Measurements from ENCODE around the gene PTTG1IP. TPM values are rescaled to one million over a fixed set of nuclear protein-coding genes. Genes with fewer than 3 reads are reported as not detected.

The PTTG1IP gene
- total and polyA plus RNA-seq, 2 donors (not counting 1 experiment from before 2014, with no cell fraction given) = 30.7 to 58.6 TPM

DNA sequence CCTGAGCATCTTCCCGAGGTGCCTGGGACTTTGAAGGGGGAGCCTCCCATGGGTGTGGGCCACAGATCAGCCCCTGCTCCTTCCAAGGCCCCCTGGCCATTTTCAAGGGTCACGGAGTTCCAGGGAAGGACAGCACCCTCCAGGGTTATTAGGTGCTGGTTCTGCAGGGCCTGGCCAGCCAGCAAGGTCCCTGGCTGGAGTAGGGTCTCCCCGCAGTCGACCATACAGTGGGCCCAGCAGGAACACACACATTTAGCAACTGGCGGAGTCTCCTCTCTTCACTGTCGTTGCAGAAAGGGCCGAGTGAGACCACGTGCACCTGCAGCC, 37.9 kb downstream of the PTTG1IP start:
- ChIA-PET POLR2A (no interaction called here), CTCF (no interaction called here)
- ATAC-seq (ENCODE audit: low read depth) = no peak
- no peak overlapping the region for H3K9ac ChIP-seq (ENCODE audit: low read length)
- no peak for TF ChIP-seq EZH2 (IDR thresholded peaks at IDR 0.05; ENCODE audit: borderline replicate concordance, insufficient read depth, low read depth, low read length, poor library complexity, severe bottlenecking)
- TF ChIP-seq, protein P1, sequence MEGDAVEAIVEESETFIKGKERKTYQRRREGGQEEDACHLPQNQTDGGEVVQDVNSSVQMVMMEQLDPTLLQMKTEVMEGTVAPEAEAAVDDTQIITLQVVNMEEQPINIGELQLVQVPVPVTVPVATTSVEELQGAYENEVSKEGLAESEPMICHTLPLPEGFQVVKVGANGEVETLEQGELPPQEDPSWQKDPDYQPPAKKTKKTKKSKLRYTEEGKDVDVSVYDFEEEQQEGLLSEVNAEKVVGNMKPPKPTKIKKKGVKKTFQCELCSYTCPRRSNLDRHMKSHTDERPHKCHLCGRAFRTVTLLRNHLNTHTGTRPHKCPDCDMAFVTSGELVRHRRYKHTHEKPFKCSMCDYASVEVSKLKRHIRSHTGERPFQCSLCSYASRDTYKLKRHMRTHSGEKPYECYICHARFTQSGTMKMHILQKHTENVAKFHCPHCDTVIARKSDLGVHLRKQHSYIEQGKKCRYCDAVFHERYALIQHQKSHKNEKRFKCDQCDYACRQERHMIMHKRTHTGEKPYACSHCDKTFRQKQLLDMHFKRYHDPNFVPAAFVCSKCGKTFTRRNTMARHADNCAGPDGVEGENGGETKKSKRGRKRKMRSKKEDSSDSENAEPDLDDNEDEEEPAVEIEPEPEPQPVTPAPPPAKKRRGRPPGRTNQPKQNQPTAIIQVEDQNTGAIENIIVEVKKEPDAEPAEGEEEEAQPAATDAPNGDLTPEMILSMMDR (IDR thresholded peaks at IDR 0.05) = no peak
- no peaks in the 10 kb centered on the region for H3K36me3 ChIP-seq (replicated peaks in 1 of 2; ENCODE audit: control extremely low read depth in 1 of 2, control insufficient read depth in 1 of 2, extremely low read depth in 1 of 2, insufficient read depth in 2 of 2, low read length in 1 of 2)
- no peak overlapping the region for H2AFZ ChIP-seq (ENCODE audit: insufficient read depth, low read depth, low read length, poor library complexity, severe bottlenecking)
- Mint-ChIP-seq H3K27me3 (peaks cover 9% of the 10 kb centered on the region), H3K4me3 (no peak overlapping the region), H3K9me3 (ENCODE audit: insufficient read depth) (no peaks in the 10 kb centered on the region), H3K4me1 (peaks cover 10% of the 10 kb centered on the region), H3K27ac (no peak overlapping the region)
- H3K9me3 ChIP-seq (ENCODE audit: control extremely low read depth in 1 of 3, control insufficient read depth in 2 of 3, insufficient read depth in 1 of 3, low read length in 2 of 3) = no peaks in the 10 kb centered on the region
- no peaks in the 10 kb centered on the region for H4K20me1 ChIP-seq (ENCODE audit: control insufficient read depth, insufficient read depth, low read length, poor library complexity, severe bottlenecking)
- H3K4me1 ChIP-seq (ENCODE audit: control insufficient read depth in 2 of 2, insufficient read depth in 2 of 2, low read length in 2 of 2) = peaks cover 6 to 9% of the 10 kb centered on the region in 2 donors
- H3K79me2 ChIP-seq (ENCODE audit: control insufficient read depth, insufficient read depth, low read length) = no peaks in the 10 kb centered on the region
- DNase-seq = no peak
- WGBS (ENCODE audit: insufficient coverage) = 90% methylated on average over 5 of the region's 8 CpGs
- intact Hi-C loops (cut with micrococcal nuclease) = no loop called here
- no peak overlapping the region for H3K27ac ChIP-seq (ENCODE audit: low read length in 2 of 2)
- peaks cover 0 to 8% (median 0%) of the 10 kb centered on the region in 4 experiments for H3K27me3 ChIP-seq (replicated peaks in 1 of 4; ENCODE audit: control extremely low read depth in 1 of 4, control insufficient read depth in 3 of 4, insufficient read depth in 4 of 4, low read length in 3 of 4)
- no peak overlapping the region for H3K4me2 ChIP-seq (replicated peaks; ENCODE audit: low read depth, low read length, poor library complexity, severe bottlenecking)
- no peak overlapping the region for H3K4me3 ChIP-seq (ENCODE audit: control extremely low read depth in 1 of 5, extremely low read depth in 1 of 5, insufficient read depth in 1 of 5, low read depth in 2 of 5, low read length in 4 of 5)

DNA sequence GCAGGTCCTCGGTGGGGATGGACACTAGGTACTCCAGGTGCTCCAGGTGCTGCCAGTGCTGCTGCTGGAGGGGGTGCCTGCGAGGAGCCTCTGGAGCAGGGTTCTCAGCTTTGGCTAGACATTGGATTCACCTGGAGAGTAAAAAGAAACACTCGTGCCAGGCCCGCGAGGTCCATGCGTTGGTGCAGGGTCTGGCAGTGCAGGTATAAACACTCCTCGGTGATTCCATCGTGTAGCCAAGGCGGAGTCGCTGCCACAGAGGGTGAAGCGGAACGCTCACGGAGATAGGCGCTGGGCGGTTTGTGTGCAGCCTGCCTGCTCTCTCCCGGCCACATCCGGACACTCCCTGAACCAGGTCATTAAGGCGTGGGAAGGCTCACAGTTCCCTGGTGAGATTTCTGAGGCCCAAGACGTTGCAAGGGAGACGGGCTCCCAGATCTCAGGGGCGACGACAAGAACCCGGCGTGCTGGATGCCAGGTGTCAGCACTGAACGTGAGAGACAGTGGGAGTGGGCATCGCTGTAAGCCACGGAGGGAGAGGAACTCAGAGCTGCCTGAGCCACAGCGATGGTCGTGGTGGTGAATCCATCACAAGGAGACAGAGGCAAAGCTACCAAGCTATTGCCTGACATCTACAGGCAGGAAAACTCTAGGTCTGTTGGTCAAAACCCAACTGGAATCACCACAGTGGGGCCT, 38.4 kb downstream of the PTTG1IP start:
- Histone ChIP-seq H3K9me3 (ENCODE audit: control extremely low read depth in 1 of 3, control insufficient read depth in 2 of 3, insufficient read depth in 1 of 3, low read length in 2 of 3) (no peaks in the 10 kb centered on the region), H3K4me1 (ENCODE audit: control insufficient read depth in 2 of 2, insufficient read depth in 2 of 2, low read length in 2 of 2) (peaks cover 6 to 12% of the 10 kb centered on the region in 2 donors), H3K36me3 (replicated peaks in 1 of 2; ENCODE audit: control extremely low read depth in 1 of 2, control insufficient read depth in 1 of 2, extremely low read depth in 1 of 2, insufficient read depth in 2 of 2, low read length in 1 of 2) (no peaks in the 10 kb centered on the region), H3K27me3 (replicated peaks in 1 of 4; ENCODE audit: control extremely low read depth in 1 of 4, control insufficient read depth in 3 of 4, insufficient read depth in 4 of 4, low read length in 3 of 4) (peaks cover 0 to 8% (median 0%) of the 10 kb centered on the region in 4 experiments), H3K79me2 (ENCODE audit: control insufficient read depth, insufficient read depth, low read length) (no peaks in the 10 kb centered on the region), H3K4me2 (replicated peaks; ENCODE audit: low read depth, low read length, poor library complexity, severe bottlenecking) (no peak overlapping the region), H3K4me3 (ENCODE audit: control extremely low read depth in 1 of 5, extremely low read depth in 1 of 5, insufficient read depth in 1 of 5, low read depth in 2 of 5, low read length in 4 of 5) (no peak overlapping the region), H2AFZ (ENCODE audit: insufficient read depth, low read depth, low read length, poor library complexity, severe bottlenecking) (no peak overlapping the region), H4K20me1 (ENCODE audit: control insufficient read depth, insufficient read depth, low read length, poor library complexity, severe bottlenecking) (no peaks in the 10 kb centered on the region), H3K27ac (ENCODE audit: low read length in 2 of 2) (no peak overlapping the region), H3K9ac (ENCODE audit: low read length) (no peak overlapping the region)
- ATAC-seq (ENCODE audit: low read depth) (no peak), DNase-seq (no peak)
- Mint-ChIP-seq H3K27me3 (peaks cover 5% of the 10 kb centered on the region), H3K4me1 (peaks cover 13% of the 10 kb centered on the region), H3K27ac (no peak overlapping the region), H3K4me3 (no peak overlapping the region), H3K9me3 (ENCODE audit: insufficient read depth) (no peaks in the 10 kb centered on the region)
- WGBS (ENCODE audit: insufficient coverage) = 91% methylated on average over 29 of the region's 29 CpGs
- intact Hi-C loops (cut with micrococcal nuclease) = no loop called here
- ChIA-PET POLR2A (no interaction called here), CTCF (no interaction called here)
- no peak for TF ChIP-seq EZH2 (IDR thresholded peaks at IDR 0.05; ENCODE audit: borderline replicate concordance, insufficient read depth, low read depth, low read length, poor library complexity, severe bottlenecking)
- TF ChIP-seq, protein P1 (IDR thresholded peaks at IDR 0.05) = no peak
